Skeletal muscle tissue (tissue), 4 donors: Measurements from ENCODE around the gene FOXQ1. TPM values are rescaled to one million over a fixed set of nuclear protein-coding genes. Genes with fewer than 3 reads are reported as not detected.

Experiments used
- H3K27ac ChIP-seq: one replicate; pipeline ENCODE4 v1.7.0; 2013; ENCODE audit warnings: mild to moderate bottlenecking, low read depth, low read length, inconsistent platforms
- H3K27me3 ChIP-seq, 3 donors: one replicate each; pipeline ENCODE4 v1.7.0; 2013; ENCODE audit warnings: low read length in 3 of 3; ENCODE audit not compliant: control insufficient read depth in 3 of 3, insufficient read depth in 3 of 3
- H3K36me3 ChIP-seq, 3 donors: one replicate each; pipeline ENCODE4 v1.7.0; 2013; ENCODE audit warnings: low read length in 3 of 3; ENCODE audit not compliant: control insufficient read depth in 3 of 3, insufficient read depth in 3 of 3
- H3K4me1 ChIP-seq, 3 donors: one replicate each; pipeline ENCODE4 v1.7.0; 2013; ENCODE audit warnings: low read length in 3 of 3, mild to moderate bottlenecking in 3 of 3; ENCODE audit not compliant: control insufficient read depth in 3 of 3, insufficient read depth in 3 of 3
- H3K4me3 ChIP-seq, 3 donors: one replicate each; pipeline ENCODE4 v1.7.0; 2013; ENCODE audit warnings: low read length in 3 of 3
- H3K9ac ChIP-seq, 3 donors: one replicate each; pipeline ENCODE4 v1.7.0; 2013; ENCODE audit warnings: low read length in 3 of 3, mild to moderate bottlenecking in 3 of 3, moderate library complexity in 2 of 3, low read depth in 1 of 3
- H3K9me3 ChIP-seq, 3 donors: one replicate each; pipeline ENCODE4 v1.7.0; 2013; ENCODE audit warnings: low read length in 3 of 3; ENCODE audit not compliant: control insufficient read depth in 3 of 3
- total RNA-seq: library from RNA; depleted of rRNA; stranded (reverse); fragments of >200 nt; gene quantifications from one replicate; pipeline ENCODE4 v1.2.3, GENCODE V29; 2014
- donor health status: Osteomylitis.

Gene FOXQ1
- total RNA-seq, result not detected

DNA sequence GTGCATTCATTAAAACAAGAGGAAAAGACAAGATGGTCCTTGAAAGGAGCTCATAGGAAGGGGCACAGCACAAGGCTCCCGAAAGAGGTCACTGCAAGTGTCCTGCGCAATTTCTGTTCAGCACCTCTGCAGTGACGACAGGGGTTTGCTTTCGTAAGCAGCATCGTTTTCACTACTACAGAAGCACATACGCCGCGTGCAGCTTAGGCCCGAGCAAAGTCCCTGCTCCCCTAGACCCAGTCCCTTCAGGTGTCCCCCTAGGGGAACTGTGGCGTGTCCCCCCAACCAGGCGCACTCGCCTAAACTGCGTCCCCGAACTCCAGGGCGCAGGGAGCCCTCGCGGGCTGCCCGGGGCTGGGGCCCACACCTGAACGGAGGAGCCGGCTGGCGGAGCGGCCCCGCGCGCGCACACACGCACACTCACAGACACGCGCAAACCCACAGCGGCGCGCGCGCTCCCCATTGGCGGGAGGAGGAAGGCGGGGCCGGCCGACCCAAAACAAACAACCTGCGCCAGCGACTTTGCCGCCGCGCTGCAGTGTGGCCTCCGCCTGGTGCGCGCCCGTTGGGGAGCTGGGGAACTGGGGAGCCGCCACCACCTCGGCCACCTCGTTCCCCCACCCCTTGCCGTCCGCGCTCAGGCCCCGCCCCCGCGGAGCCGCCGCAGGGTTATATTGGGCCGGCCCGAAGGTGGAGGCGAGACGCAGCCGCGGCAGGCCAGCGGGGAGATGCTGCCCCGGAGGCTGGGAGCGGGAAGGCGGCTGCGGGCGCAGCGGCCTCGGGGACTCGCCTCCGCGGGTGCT lies at the start of gene FOXQ1:
FOXQ1 (plus strand) TSS at position 699 of the 803 bp plus-strand sequence. CDS start 607 bp downstream, outside the sequence.
- Histone ChIP-seq H3K27ac (no peak within 1 kb of the TSS), H3K27me3 (peaks cover 60 to 76% (median 68%) of the 10 kb centered on the region in 3 donors), H3K4me3 (peak within 1 kb of the TSS; percentile 67 to 69 (median 67)), H3K4me1 (peaks cover 17 to 27% (median 24%) of the 10 kb centered on the region in 3 donors), H3K9me3 (no peaks in the 10 kb centered on the region), H3K9ac (peak within 1 kb of the TSS in 1 of 3 donors; percentile 40), H3K36me3 (no peaks in the 10 kb centered on the region)

DNA sequence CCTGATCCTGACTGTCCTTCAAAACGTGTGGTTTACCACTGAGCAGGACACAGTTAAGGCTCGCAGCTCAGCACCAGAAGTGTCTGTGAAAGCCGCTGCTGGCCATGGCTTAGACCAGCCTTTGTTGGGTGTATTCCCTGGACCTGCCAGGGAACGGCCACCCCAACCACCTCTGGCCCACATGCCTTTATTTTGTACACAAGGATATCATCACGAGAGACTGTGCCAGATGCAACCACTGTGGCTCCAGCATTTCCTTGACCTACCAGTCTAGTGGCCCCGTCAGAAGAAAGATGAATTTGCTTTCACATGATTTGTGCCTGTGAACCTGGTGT lies 49.2 kb upstream of the FOXQ1 start:
- Histone ChIP-seq H3K9me3 (no peaks in the 10 kb centered on the region), H3K36me3 (no peaks in the 10 kb centered on the region), H3K27me3 (peaks cover 0 to 9% (median 4%) of the 10 kb centered on the region in 3 donors), H3K4me3 (no peak overlapping the region), H3K9ac (no peak overlapping the region), H3K27ac (no peak overlapping the region), H3K4me1 (no peaks in the 10 kb centered on the region)

DNA sequence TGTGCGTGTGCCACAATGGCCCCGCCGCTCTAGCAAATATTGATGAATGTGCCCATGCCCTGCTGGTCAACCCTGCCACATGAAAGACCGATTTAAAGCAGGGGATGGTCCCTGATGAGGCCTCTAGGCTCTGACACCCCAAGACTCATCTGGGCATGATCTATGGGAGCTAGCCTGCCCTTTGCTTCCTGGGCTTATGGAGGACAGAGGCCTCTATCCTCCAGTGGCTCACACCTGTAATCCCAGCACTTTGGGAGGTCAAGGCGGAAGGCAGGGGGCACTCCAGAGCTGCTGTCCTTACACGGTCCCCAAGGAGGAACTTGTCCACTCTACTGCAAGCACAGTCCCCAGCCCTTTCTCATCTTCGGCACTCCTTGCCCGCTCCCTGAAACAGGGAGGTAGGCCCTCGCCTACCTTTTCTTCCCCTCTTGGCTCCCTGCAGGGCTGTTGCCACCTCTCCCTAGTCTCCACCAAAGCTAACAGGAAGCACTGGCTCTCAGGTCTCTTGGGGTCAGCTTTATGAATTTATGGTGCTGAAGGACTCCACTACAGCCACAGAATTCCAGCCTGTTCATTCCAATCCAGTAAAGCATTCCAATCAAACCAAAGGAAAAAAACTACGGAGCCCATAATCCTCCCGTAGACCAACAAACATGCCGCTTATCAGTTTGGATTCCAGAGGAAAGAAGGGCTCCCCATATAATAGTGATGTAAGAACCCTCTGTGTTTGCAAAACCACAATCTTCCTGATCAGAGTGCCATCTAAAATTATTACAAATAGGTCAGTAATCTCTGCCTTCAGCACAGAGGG lies 48.7 kb upstream of the FOXQ1 start:
- no peak overlapping the region for H3K9ac ChIP-seq
- H3K36me3 ChIP-seq, result no peaks in the 10 kb centered on the region
- peaks cover 0 to 9% (median 4%) of the 10 kb centered on the region in 3 donors for H3K27me3 ChIP-seq
- no peak overlapping the region for H3K27ac ChIP-seq
- no peaks in the 10 kb centered on the region for H3K9me3 ChIP-seq
- H3K4me1 ChIP-seq, result no peaks in the 10 kb centered on the region
- H3K4me3 ChIP-seq, result no peak overlapping the region

- H3K27ac ChIP-seq, result no peak overlapping the region
- no peaks in the 10 kb centered on the region for H3K36me3 ChIP-seq
- peaks cover 0 to 12% (median 4%) of the 10 kb centered on the region in 3 donors for H3K27me3 ChIP-seq
- no peak overlapping the region for H3K9ac ChIP-seq
- H3K4me1 ChIP-seq, result no peaks in the 10 kb centered on the region
- H3K4me3 ChIP-seq, result no peak overlapping the region
- H3K9me3 ChIP-seq, result no peaks in the 10 kb centered on the region
Measured at GRCh38 chr6:1263850-1264377, 48.0 kb upstream of the FOXQ1 start.

DNA sequence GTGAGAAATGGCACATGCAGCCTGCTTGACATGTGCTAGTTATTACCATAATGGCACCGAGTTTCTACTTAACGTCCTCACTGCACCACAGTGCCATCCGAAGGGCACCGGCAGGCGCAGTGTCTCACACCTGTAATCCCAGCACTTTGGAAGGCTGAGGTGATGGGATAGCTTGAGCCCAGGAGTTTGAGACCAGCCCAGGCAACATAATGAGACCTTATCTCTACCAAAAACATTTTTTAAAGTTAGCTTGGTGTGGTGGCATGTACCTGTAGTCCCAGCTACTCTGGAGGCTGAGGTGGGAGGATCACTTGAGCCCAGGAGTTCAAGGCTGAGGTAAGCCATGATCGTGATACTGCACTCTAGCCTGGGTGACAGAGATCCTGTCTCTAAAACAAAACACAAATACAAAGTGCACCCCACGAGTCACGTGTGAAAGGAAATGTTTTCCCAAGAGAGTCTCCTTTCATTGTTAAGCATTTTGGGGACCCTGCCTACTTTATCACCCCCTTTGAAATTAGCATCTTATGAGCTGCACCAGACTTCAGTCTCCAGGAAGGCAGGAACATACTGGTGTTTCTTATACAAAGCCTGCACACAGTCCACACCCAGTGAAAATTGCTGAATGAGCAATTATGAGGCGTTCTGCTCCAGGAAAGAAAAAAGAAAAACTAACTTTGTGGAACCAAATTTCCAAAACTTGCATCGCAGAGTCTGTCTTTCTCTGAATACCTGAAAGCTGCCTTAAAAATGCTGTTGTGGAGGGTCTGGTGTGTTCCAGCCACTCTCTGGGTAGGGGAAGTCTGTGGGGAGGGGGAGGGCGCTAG lies 47.1 kb upstream of the FOXQ1 start:
- Histone ChIP-seq H3K9me3 (no peaks in the 10 kb centered on the region), H3K36me3 (no peaks in the 10 kb centered on the region), H3K4me3 (no peak overlapping the region), H3K27ac (no peak overlapping the region), H3K9ac (no peak overlapping the region), H3K27me3 (peaks cover 0 to 12% (median 4%) of the 10 kb centered on the region in 3 donors), H3K4me1 (no peaks in the 10 kb centered on the region)

- H3K4me1 ChIP-seq, result no peaks in the 10 kb centered on the region
- H3K9me3 ChIP-seq, result no peaks in the 10 kb centered on the region
- no peaks in the 10 kb centered on the region for H3K36me3 ChIP-seq
- H3K4me3 ChIP-seq, result no peak overlapping the region
- peaks cover 0 to 15% (median 9%) of the 10 kb centered on the region in 3 donors for H3K27me3 ChIP-seq
- H3K9ac ChIP-seq, result no peak overlapping the region
- H3K27ac ChIP-seq, result no peak overlapping the region
Measured at GRCh38 chr6:1266686-1267056, 45.2 kb upstream of the FOXQ1 start.

- Histone ChIP-seq H3K27me3 (peaks cover 0 to 15% (median 9%) of the 10 kb centered on the region in 3 donors), H3K4me1 (no peaks in the 10 kb centered on the region), H3K36me3 (no peaks in the 10 kb centered on the region), H3K27ac (no peak overlapping the region), H3K4me3 (no peak overlapping the region), H3K9ac (no peak overlapping the region), H3K9me3 (no peaks in the 10 kb centered on the region)
Measured at GRCh38 chr6:1267057-1267732, 44.7 kb upstream of the FOXQ1 start.

GRCh38 chr6:1267790-1268762 lies 43.8 kb upstream of the FOXQ1 start:
- Histone ChIP-seq H3K4me1 (no peaks in the 10 kb centered on the region), H3K27me3 (peaks cover 0 to 15% (median 9%) of the 10 kb centered on the region in 3 donors), H3K27ac (no peak overlapping the region), H3K9me3 (no peaks in the 10 kb centered on the region), H3K9ac (no peak overlapping the region), H3K36me3 (no peaks in the 10 kb centered on the region), H3K4me3 (no peak overlapping the region)
